EL (cell line): ENCODE measurements around the gene DHX16.

ENCODE experiments used
- DNase-seq: peaks from one replicate; pipeline ENCODE4 v3.0.0-alpha.2; 2016

DHX16 gene

DNA sequence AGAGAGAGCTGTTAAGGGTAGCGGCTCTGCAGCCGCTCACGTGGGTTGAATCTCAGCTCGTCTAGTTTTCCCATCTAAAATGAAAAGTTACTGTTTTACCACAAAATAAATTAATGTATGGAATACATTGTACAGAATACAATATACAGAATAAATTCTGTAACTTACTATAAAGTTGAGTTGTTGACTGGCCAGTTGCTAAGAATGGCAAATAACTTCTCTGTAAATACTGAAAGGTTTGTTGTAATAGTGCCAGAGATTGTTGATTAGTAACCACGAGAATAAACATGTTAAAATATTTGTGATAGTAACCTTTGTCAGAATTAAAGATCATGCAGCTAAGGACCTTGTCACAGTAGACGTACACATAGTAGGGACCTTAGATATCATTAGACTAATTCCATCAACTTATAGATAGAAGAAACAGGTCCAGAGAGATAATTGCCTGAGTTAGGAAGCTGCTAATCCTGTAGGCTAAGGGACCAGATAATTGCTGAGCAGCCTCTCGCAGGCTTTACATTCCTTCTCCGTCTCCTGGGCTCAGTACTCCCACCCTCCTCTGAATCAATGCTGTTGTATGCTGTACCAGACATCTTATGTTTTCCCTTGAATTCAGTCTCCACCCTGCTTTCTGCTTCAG lies 18.5 kb upstream of the DHX16 start:
- DNase-seq, result no peak

DNA sequence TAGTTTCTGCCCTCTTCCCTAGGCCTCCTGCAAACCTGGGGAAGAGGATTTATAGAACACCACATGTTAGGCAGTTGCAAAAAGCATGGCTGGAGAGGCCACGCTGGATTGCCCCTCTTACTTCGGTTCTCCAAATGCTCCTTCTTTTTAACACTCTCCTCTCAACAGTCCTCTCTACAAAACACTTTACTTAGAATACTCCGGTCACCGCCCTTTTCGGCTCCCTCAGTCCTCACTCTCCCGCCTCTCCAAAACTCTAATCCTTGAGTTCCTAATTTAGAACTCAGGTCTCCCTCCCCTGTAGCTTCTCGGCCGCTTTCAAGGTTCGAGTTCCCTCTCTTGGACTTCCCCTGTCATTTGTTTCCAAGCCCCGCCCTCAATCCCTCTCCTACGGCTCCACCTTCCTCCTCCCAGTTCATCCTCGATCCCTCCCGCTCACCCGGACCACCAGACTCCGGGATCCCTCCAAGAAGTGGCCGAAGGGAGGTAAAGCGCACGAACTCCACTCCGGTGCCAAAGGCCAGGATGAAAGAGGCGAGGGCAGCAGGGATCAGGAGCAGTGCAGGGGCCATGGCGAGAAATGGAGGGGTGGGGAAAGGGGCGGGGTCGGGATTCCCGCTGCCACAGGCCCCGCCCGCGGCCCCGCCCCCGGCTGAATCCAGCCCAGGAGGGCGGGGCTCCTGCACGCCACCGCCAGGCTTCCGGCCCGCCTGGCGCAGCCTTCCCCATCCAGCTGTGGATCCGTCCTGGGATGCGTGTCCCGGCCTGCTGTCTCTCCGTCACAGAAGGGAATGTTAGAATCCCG lies 17.8 kb upstream of the DHX16 start, which contains the start of gene NRM:
Gene NRM (minus strand): TSS at position 582 of the 805 bp plus-strand sequence. CDS start 10 bp downstream, at position 572.
- peak; percentile 92 for DNase-seq

DNA sequence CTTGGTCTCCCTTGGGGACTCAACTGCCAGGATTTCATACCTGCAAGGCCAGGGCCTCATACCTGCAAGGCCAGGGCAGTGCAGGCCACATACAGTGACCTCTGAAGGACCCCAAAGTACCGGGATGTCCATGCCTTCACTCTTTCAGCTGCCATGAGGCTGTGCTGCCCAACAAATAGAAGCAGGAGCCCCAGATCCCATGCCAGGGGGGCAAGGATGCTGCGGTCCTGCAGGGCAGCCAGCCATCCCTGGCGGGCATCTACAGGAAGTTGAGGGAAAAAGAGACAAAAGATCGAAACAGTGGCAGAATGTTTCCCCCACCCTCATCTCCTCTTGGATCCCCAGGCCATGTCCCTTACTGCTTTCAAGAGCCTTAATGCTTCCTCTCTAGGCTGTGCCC lies 17.2 kb upstream of the DHX16 start:
- DNase-seq, result no peak

DNA sequence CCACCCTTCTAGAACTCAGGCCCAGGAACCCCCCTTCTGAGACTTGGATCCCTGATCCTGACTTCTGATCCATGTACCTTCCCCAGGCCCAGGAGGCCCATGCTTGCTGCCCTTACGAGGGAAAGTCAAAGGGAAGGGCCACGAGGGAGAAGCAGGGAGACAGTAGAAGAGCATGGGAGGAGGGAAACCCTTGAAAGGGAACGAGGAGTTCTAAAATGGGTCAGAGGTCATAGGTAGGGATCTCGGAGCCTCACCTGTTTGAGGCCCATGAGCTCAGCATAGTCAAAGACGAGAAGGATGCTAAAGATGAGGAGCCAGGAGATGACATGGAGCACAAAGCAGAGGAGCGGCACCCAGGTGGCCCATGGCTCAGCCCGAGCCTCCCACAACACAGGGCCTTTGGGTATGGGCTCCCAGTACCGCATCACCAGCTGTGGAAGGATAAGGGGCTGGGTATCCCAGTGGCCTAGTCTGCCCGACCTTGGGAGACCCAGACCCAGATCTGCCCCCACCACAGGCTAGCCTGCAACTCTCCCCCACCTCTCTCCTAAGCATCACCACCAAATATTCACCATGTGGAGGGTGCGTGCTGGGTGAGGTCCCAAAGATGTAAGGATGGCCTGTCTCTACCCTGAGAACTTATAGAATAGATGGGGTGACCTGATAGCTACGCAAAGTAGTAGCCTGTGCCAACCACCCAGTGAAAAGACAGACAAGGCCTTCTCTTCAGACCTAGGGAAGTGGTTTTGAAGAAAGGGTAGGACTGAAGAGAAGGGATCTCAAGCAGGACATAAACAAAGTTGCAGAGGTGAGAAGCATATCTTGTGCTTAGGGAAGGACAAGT lies 16.4 kb upstream of the DHX16 start:
- no peak for DNase-seq

DNA sequence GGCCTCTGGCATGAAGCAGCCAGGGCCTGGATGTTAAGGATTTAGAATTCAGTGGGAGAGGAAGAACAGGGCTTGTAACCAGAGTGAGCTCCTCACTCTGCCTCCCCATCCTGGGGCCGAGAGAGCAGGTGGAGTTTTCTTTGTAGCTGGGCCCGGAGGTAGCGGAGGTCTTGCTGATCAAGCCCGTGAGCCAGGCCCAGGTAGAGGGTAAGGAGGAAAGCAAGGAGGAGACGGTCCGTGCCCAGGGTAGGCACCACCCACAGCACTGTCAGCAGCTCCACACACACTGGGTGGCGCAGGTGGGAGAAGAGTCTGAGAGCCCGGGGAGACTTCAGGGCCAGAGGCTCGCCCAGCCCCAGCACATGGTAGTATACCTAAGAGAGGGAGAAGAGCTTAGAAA lies 15.8 kb upstream of the DHX16 start:
- no peak for DNase-seq

DNA sequence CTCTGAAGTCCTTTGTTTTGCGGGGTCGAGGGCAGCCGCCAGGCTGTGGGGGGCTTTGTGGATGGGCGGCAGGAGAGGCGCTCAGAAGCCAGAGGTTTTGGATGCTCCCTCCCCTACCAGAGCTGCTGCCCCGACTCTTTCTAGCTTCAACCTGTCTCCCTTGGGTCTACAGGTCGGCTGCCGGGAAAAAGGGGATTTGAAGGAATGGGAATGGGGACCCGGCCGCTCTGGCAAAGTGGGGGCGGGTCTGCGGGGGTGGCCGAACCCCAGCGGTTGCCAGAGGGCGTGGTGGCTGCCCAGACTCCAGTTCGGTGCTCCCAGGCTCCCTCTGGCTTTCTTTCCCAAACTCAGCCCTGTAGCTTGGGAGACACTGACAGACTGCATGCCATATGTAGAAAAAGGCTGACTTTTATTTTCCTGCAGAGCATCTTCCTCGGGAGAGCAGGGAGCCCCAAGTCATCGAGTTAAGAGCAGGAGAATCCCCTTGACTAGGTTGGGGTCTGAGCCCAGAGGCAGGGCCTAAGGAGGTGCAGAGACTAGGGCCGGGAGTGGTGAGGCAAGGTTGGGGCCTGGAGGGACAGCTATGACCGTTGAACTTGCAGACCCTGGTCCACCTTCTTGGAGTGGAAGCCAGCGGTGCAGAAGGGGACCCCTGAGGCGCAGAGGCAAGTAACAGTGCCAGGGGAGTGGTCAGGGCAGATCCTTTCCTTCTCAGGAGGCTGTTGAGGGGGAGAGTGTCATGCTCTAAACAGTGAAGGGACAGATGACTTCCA lies 15.0 kb upstream of the DHX16 start:
- DNase-seq, result peak; percentile 52

DNA sequence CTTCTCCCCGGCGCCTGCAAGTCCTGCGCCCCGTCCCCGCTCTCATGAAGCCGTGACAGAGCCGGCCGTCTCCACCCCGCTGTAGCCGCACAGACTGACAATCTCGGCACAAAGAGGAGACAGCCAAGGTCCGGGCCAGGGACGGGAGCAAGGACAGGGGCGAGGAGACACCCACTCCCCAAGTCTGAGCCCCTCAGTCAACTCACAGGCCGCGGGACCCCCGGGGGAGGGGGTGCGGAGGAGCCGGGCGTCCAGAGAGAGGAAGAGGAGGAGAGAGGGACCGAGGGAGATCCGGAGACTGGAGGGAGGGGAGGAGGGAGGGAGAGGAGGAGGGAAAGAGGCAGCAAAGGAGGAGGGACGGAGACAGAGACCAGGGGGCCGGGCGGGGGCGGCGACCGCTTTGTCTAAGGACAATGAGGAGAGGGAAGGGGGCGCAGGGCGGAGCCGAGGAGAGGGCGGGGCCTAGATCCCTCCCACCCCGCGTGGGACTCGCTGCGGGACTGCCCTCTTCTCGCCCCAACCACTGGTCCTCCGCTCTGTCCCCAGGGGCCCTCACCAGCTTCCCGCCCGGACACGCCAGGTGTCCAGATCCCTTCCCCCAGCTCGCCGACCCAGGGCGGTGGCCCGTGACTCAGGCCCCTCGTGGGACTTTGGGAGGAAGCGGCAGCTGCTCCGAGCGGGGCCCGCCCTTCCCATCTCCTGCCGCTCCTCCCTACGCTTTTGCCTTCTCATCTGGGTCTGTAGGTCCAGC lies 14.3 kb upstream of the DHX16 start:
- DNase-seq, result peak; percentile 98

DNA sequence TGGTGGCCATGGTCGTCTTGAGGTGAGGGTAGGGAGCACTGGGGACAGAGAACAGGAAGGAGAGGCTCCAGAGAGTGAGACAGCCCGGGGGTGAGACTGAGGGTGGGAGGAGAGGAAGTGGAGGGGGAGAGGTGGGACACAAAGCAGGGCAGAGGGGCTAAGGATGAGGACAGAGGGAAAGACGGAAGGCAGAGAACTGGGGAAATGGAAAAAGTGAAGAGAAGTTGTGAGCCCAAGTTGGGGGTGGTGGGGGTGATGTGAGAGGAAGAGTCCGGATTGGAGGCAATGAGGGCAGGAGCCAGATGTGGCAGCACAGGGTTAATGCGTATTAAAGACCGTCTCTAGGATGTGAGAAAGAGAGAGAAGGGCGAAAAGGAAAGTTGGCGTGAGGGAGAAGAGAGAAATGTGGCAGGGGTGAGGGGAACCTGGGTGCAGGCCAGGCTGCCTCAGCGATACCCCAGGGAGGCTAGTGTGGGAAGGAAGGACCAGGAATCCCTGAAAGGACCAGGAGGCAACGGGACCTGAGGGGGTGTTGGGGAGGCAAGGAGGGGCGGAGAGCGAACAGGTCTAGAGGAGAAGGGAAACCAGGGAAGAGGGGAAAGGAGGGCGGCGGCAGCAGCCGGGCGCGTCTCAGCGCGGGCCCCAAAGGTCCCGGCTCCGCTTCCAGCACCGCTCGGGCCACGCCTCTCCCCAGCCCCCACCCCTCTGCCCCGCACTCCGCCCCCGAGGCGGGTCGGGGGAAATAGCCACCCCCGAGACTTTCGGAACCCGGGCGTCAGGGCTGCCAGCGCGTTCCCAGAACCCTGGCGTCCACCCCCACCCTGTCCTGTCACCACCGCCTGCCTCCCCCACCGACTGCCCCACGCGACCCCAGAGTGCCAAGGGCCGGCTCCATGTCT lies 13.5 kb upstream of the DHX16 start, which contains the start of gene PPP1R18:
Gene PPP1R18 (minus strand): TSS at position 637 of the 899 bp plus-strand sequence. CDS start 627 bp downstream, at position 10.
- DNase-seq, result peak; percentile 79

DNA sequence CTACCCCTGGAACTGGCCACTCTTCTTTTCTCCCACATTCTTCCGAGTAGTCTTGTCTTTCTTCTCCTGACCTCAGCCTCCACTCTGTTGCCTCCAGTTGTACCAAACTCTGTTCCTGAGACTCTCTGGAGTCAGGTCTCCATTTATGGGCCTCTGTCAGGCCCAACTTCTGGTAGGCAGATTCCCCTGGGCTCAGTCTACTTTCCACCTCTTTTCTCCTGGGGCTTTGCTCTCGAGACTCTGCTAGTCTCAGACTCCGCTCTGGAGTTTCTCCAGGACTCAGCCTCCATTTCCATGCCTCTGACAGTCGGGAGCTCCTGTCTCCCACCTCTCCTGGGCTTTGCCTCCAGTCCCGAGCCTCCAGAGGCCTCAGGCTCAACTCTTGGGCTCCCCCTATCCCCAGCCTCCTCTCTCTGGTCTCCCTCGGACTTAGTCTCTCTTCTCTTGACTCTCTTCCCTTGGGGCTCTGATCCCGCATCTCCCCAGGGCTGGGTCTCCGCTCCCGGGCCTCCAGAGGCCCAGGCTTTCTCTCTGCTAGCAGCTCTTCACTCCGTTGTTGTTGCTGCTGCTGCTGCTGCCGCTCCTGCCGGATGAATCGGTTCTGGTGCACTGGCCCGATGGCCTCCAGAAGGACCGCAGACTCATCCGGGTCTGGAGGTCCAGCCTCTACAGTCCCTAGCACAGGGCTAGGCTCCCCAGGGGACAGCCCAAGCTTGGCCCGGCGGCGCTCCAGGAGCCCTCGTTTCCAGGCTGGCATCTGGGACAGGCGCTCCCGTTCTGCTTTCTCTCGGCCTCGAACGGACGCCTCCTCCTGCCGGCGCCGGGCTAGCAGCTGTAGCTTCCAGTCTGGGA lies 12.6 kb upstream of the DHX16 start:
- peak; percentile 54 for DNase-seq

DNA sequence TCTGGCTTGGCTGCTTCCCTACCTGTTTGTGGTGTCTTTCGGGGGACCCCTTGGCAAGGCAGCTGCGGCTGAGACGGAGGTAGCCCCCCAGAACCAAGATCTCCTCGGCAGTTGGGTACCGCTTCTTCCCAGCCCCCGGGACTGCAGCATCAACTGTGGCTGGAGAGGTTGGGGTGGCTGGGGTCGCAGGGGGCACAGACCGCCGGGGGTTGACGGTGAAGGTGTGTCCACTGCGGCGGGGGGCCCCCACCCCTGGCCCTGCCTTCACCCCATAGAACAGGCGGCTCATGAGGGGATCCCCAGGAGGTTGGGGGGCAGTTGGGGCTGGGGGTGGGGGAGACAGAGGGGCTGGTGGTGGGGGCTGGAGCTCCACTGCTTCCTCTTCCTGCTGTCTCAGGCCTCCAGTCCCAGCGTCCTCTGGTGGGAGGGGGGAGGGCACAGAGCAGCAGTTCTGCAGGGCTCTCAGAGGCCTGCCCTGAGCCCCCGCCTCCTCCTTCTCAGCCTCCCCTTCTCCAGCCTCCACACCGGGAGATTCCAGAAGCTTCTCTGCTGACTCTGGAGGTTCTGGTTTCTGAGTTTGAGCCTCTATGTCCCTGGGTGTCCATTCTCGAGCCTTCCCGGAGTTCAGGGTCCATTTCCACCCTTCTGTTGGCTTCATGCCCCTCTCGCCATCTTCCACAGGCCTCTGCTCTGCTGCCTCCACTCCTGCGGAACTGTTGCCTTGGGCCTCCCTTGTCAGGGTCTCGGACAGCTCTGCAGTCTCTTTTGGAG lies 11.8 kb upstream of the DHX16 start:
- peak; percentile 60 for DNase-seq

DNA sequence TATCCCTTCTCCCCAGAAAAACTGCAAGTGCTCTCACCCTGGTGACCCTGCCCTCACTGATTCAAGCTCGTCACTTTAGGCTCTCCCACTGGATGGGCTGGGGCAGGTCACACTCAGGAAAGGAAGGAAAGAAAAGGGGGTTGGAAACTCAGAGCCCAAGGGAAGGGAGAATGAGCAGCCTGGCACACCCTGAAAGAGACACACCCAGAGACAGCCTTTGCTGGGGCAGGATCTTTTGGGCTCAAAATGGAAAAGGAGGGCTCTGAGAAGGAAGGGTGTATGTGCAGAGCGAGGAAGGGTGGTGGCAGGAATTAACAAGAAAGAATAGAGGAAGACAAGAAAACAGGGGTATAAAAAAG lies 11.2 kb upstream of the DHX16 start:
- DNase-seq, result peak; percentile 28

DNA sequence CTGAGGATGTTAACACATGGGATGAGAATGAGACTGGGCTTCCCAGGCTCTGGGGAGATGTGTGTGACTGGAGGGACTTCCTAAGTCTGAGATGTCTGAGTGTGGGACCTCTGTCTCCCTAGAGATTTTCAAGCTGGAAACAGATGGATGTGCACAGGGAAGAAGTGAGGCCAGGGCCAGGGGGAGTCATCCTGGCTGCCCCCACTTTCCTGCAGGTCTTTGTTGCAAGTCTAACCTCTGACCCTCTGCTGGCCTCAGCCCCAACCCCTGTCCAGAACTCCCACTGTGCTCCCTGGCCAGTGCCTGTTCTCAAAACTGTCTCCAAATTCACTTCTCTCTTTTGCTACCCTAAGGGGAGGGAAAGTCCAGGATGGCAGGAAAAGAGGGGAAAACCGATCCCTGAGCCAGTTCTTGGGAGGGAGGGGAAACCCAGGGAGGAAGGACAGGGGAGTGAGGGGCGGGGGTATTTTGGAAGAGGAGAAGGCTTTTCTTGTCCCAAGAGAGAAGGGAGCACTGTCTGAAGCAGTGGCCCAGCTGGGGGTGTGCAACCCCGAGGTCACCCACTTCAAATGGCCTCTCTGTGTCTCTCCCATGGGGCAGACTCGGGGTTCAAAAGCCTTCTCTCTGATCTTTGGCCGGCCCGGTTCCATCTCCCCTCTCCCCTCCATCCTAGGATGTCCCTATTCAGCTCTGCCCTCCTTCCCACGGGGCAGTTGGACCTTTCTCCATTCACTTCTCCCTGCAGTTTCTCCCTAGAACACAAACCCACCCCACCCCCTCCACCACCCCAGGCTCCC lies 10.6 kb upstream of the DHX16 start:
- peak; percentile 30 for DNase-seq

DNA sequence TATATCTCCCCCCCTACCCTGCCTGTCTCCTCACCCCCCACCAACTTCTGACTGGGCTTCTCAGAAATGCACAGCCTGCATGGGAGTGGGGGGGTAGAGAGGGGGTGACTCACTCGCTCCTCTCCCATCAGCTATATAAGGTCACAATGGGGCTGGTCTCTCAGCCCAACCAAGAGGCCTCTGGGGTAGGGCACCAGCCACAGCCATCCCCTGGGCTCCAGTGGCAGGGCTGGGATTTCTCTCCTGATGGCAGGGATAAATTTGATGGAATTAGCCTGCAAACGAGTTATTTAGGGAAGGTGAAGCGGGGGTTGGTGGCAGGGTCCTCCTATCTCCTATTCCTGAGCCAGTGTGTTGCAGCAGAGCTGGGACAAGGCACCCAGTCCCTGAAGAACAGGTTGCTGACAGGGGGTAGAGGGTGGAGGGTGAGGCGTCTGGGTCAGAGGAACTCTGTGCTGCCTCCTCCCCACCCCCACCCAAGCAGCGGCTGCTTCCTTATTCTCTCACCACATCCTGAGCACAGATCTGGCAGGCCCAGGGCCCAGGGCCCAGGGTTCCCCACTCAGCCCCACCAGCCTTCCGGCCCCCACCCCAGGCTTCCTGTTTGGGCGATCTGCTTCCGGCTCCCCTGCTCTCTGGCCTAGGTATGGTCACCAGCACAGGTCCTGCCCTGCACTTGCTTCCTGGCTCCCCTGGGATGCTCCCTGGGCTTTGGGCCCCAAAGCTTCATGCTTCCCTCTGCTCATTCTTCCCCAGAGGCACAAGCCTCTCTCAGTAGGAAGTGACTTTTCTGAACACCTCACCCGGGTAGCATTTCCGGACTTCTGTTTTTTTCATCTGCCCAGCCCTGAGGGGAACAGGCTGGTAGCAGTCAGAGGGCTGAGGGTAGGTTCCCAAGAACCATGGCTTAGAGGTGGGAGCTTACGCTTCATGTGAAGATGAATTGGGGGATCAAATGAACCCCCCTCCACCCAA lies 9.6 kb upstream of the DHX16 start:
- peak; percentile 92 for DNase-seq

DNA sequence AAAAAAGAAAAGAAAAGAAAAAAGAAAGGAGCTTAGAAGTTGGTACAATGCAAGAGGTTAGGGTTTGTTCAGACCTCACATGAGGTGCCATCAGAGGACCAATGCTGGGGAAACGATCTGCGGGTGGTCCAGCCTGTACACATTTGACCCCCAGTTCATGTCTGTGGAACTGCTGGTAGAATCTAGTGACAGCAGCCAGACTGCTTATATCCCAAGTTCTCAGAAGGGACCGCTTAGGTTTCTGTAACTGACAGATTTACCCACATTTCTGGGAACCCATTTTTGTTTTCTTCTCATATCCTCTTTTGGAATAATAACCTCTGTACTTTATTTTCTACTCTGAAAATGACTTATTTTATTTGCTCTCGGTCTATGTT lies 8.9 kb upstream of the DHX16 start:
- DNase-seq, result no peak

DNA sequence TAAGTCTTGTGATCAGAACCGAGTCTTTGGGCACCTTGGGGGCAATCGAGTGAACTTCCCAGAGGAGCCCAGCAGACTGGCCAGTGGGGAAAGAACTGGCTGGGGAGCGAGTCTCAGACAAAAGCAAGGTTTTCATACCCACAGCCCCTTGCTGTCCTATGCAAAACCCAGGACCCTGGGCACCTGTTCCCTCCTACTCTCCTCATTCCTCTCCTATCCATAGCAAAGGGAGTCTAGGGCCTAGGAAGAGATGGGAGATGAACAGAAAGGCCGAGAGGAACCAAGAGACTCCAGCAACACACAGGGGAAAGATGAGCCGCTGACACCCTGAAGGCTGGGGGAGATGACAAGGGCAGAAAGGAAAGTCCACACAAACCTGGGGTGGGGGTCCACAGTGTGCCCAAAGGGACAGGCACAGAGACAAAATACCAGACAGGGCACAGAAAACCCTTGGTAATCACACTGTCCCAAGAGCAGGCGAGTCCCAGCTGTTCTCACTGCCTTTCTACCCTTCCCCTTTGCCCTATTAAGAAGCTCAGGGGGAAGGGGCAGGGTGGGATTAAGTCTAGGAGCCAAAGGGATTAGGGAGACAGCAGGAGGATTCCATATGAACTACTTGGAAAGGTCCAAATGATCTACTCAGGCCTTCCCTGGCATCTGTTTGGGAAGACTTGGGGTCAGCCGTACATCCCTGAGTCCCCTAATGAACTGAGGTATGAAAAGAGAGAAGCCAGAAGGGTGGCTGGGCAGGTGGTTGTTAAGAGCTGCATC lies 7.1 kb upstream of the DHX16 start:
- DNase-seq, result no peak
